Erythroblast (primary cell): Measurements from ENCODE around the gene MAPRE3.

Source experiments
- GATA1 ChIP-seq: IDR thresholded peaks from 2 replicates; pipeline ENCODE4 v1.6.1; 2011; ENCODE audit warnings: low read depth, mild to moderate bottlenecking, control low read depth, low read length, moderate library complexity
- POLR2A ChIP-seq: IDR thresholded peaks from 2 replicates; pipeline ENCODE4 v1.6.1; 2011; ENCODE audit warnings: mild to moderate bottlenecking, low read length

DNA sequence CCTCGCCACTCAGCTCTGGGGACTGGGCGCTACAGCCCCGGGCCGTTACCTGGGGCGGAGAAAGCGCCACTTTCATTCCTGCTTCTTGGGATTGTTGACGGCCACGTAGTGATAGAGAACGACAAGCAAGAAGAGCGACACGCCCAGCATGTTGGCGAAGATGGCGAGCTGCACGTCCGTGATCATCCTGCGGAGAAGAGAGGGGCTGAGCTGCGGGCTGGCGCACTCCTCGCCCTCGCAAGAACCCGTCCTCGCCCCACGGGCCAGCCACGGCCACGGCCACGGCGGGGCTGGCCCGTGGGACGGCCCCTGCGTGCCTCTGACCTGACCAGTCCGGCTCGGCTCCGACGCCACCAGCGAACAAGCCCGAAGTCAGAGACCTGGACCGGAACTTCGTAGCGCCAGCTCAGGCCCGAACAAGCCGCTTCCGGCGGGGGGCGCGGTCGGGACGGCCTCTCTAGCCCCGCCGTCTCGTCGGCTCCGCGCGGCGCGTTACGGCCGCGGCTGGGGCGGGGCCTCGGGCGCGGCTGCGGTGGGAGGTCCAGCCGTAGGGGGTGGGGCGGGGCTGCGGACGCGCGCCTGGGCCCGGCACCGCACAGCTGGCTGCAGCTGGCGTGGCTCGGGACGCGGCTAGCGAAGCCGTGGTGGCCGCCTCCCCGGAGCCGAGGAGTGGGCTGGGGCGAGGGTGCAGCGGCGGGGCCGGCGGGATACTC, 101.0 kb downstream of the MAPRE3 start, which contains the start of gene OST4:
- TF ChIP-seq POLR2A (peak; percentile 95), GATA1 (no peak)
